ENCODE results near the gene GMPPA.

GMPPA gene

DNA sequence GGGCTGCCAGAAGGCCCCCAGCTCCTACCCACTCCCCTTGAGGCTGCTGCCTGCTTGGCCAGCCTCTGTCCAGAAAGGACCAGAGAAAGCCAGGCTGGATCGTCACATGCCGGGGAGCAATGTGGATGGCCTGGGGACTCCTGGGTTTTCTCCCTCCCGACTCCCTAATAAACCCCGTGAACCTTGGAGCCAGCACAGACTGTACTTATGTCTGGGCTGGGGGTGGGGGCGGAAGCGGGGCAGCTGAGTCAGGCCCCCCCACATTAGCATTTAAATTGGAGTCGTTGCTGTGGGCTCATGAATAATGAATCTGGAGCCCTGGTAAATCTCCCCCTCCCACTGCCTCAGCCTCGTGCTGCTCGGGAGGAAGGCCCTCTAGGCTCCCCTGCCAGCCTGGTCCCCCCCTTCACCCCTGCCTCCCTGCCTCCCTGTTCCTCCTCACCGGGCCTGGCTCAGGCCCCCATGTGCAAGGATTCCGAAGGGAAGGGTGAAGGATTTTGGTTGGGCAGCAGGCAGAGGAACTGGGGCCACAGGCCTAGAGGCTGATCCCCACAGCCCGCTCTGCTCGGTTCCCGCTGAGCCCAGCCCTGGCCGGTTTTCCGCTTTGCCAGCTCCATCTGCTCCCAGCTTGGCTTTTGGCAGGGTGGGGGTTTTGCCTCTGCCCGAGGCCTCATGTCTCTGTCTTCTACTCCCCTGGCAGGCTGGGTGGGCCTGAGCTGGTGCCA is 8.3 kb downstream of the GMPPA start:
- no peak for DNase-seq

DNA sequence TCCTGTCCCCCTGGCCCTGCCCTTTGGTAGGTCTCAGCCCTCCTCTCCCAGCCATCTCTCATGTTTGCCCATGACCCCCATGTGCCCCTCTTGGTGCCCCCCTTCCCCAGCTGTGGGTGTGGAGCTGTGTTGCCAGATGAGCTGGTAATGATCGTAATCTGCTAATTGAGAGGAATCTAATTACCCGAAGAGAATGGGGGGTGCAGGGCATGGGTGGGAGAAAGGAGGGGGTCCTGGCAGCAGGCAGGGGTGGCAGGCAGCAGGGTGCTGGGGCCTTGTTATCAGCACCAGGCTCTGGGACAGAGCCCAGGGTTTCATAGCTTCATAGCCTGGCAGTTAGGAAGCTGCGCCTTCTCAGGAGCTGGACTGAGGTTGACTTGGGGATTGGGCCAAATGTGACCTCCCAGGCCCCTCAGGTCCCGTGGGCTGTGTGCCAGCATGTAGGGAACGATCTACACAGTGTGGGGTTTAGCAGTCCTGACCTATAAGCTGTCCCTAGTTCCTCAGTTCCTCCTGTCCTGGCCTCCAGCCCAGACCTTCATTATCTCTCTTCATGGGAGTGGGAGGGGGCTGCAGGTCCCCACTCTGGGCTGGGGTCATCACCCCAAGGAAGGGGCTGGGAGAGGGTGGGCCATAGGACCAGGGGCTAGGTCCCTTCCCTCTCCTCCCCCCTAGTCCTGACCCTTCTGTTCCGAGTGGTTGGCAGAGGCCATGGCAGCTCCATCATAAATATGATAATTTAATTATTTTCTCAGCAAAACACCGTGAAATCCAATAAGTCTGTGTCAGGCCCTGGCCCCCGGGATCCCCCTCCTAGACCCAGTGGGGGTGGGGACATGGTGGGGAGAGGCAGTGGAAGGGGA is 9.1 kb downstream of the GMPPA start:
- DNase-seq, result no peak

DNA sequence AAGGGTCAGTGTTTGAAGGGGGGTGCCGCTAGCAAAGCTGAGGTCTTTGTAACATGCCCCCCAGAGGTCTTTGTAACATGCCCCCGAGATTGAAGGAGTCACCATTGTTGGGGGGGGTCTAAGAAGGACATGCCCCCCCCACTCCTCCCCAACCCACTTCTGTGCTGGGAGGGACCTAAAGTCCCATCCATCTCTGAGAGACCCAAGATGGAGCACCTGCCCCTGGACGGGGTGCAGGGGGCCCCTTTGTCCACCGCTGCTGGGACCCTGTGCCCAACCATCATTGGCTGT is 9.7 kb downstream of the GMPPA start:
- no peak for DNase-seq

DNA sequence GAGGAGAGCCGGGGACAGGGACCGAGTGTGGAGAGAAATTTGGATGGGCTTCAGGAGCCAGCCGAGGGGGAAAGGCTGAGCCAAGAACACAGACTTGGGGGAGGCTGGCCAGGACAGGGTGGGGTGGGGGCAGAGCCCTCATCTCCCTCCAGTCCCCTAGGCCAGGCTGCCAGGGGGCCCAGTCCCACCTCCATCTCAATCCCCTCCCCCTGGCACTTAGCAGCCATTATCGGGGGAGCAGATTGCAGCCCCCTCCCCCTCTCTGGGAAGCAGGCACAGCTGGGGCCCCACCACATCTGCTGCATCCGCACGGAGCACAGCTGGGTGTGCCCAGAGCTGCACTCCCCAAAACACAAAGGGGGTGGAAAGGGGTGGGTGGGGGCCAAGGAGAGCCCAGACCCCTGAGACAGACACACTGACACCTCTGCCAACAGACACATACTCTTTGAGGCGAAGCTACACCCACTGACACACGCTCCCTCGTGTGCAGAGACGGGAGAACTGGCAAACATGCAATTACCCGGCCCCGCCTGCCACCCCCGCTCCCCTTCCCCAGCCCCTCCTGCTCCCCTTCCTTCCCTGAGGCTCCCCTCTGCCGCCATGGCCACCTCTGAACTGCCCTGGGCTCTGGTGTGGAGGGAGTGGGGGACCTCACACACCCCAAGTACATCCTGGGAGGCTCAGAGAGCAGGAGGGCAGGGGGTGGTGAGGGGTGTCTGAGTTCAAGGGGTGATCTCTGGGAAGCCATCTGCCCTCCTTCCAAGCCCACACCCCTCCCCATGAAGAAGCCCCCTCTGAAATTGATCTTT is 10.5 kb downstream of the GMPPA start:
- DNase-seq, result no peak

DNA sequence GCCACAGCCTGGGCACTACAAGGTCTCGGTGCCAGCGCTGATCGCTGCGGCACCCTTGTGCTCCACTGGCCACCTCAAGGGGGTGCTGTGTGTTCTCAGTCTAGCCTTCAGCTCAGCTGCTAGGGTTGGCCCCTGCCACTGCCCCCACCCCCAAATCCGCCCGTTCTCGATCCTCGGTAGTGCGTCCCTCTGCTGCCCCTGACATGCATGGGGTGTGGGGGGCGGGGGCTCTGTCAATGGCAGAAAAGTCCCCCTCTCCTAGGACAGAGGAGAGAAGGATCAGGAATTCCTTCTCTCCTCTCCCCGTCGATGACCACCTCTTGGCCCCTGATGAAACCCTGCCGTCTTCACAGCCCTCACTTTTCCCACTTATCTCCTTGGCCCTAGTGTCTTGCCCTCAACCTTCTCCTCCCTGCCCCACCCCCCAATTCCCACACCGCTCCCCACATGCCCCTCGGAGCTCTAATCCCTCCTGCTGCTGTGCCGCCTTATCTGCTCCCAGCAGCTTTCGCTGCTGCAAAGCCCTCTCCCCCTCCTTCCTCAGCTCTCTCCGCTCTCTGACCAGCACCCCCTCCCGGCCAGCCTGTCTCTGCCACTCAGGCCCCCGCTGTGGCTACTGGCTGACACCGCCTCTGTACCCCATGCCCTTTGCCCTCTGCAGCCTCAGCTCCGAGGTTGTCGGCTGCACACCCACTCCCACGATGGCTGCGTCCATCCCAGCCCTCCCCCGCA is 11.3 kb downstream of the GMPPA start:
- DNase-seq, result peak; percentile 23 to 43

DNA sequence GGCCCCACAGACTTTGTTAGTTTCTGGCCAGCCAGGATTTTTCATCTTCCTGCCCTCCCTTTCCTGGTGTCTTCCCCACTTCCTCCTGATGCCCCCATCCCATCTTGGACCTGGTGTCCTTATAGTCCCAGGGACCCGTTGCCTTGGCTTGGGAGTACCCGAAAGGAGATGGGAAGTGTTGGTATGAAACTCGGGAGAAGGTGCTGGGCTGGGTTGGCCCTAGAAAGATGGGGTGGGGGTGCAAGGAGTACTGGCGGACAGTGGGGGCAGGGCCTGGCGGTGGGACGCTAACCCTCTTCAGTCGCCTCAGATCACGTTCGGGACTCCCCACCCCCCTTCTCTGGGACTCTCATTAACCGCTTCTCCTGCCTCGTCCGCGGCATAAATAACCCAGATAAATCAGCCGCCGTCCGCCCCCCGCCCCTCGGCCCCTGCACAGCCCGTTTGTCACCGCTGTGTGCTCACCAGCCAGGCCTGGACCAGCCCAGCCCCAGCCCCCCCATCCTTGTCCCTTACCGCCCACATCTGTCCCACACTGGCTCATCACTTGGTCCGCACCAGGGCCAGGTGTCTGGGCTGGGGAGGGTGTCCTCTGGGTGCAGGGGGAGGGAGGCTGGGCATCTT is 11.9 kb downstream of the GMPPA start:
- no peak for DNase-seq

DNA sequence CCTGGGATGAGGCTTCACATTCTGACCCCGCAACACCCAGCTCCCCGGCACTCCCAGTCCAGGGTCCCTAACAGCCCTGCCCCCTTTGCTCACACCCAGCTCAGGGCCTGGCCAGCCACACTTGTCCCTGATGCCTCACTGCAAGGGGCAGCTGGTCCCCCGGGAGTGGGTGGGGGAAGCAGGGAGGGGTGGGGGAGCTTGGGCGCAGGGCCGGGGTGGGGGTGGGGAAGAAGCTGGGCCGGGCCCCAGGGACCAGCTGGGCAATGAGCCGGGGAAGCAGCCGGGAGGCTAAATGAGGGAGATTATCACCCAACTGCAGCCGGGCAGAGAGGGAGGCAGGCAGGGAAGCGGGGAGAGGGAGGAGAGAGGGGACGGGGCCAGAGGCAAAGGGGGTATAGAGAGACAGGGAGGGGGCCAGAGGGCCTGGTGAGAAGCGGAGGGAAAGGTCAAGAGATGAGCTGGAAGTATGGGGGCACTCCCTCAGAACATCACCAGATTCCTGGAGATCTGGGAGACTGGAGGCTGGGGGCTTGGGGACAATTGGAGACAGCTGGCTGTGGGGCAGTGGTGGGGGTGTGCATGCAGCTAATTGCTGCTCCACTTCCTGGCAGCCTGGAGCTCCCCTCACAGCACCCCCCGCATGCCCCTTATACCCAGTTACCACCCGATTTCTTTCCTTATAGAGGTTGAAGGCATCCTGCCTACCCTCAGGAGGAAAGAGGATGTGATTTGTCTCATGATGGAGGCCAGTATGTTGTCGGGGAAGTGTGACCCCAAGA is 13.0 kb downstream of the GMPPA start:
- no peak for DNase-seq

DNA sequence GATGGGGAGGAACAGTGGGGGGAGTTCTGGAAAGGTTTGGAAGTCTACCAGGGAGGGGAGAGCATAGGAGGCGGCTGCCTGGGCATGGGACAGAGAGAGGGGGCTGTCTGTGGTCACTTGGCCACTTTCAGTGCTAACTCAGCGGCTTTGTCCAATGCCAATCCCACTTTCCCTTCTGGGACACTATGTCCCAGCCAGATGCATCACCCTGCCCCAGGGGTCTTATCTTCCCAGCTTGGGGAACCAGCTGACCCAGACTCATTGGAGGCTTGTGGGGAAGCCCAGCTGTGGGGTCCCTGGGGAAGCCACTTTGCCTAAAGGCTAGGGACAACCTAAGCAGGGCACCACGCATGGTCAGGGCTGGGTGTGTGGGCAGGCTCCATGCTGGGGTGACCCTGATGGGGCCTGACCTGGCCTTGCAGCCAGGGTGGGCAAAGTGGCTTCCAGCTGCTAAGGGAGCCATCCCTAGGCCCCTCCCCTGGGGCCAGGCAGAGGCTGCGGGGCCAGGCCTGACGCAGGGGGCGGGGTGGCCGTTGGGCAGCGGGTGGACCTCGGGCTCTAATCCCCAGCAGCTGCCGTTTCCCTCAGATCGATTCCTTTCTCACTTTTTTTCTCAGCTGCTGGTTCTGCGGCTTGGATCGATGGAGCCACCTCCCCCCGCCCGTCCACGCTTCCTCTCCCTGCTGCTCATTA is 14.0 kb downstream of the GMPPA start:
- DNase-seq, result no peak

DNA sequence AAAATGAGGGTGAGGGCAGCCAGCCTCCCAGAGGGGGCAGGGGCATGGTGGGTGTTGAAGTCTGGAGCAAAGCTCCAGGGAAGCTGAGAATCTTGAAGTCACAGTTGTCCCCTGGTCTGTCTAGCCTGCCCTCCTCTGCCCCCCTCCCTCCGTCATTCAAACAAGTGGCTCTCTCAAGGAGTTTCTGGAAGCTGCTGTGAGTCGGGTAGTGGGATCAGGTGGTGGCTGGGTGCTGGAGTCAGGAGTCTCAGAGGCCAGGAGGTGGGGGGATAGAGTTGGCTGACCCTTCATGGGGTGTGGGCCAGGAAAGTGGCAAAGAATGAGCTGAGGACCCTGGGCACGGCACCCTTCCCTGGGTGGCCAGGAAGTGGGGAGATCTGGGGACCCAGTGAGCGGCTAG is 15.1 kb downstream of the GMPPA start:
- DNase-seq, result no peak

DNA sequence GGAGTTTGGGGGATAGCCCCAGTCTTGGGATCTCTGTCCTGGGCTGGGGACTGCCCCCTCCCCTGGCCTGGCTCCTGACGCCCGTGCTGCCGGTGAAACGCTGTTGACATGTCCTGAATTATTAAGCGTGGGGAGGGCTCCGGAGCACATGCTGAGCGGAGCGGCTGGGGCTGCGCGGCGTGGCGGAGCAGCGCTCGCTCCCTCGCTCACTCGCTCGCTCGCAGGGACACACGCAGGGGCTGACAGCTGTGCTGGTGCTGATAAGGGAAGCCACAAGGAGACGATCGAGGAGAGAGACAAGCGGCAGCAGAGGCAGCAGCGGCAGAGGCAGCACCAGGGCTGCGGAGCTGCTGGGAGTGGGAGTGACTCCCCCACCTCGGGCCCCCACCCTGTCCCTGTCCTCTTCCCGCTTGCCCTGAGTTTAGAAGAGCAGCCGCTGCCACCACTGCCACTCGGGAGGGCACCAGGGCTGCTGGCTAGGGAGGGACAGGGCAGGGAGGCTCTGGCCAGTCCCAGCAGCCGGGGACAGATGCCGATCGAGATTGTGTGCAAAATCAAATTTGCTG is 15.6 kb downstream of the GMPPA start, which contains the start of gene ASIC4:
Gene ASIC4 (plus strand): TSS at position 287 of the 566 bp plus-strand sequence. CDS start 243 bp downstream, at position 530.
- DNase-seq, result no peak

DNA sequence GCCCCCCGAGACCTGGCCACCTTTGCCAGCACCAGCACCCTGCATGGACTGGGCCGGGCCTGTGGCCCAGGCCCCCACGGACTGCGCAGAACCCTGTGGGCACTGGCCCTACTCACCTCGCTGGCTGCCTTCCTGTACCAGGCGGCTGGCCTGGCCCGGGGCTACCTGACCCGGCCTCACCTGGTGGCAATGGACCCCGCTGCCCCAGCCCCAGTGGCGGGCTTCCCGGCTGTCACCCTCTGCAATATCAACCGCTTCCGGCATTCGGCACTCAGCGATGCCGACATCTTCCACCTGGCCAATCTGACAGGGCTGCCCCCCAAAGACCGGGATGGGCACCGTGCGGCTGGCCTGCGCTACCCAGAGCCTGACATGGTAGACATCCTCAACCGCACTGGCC is 16.1 kb downstream of the GMPPA start:
- DNase-seq, result no peak

DNA sequence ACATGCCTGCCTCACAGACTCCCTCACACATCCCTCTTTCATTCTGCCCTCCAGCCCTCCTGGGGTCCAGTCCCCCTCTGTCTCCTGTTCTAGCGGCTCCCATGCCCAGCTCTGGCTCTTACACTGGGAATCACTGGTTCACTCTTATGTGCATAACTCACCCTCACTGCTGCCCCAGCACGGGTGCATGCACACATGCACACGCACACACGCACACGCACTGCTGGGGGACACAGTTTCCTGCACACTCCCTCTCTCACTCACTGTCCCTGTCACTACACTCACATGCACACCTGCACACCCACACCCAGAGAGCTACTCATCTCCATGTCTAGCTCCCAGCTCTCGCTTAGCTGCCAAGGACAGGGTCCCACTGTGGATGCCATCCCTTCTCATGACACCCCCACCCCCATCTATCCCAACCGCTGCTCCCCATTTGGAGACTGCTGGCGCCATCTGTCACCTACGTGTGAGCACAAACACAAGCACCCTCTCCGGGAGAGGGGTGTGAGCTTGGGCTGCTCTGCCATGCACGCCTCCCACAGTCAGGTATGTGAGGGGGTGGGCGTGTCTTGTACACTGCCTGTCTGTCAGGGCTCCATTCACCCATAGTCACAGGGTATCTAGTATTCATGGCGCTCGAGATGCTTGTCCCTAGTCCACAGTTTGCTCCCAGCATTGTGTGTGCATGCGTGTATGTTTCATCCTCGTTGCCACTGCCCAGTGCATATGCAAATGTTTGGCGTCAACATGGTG is 17.4 kb downstream of the GMPPA start:
- DNase-seq, result no peak

DNA sequence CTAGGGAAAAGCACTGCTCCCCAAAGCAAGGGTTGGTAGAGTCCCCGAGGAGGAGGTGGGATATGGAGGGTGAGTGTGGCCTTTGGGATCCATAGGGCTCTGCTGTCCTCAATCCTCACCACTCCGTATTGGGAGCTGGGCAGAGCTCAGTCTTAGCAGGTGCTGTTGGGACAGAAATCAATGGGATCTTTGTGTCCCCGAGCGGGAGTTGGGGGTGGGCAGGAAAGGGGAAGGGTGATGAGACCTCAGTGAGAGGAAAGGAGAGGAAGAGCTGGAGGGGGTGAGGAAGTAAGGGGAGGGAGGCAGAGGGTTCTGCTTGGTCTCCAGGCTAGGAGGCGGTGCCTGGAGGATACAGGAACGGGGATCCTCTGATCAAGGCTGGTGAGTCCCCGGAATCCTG is 18.2 kb downstream of the GMPPA start:
- DNase-seq, result no peak

DNA sequence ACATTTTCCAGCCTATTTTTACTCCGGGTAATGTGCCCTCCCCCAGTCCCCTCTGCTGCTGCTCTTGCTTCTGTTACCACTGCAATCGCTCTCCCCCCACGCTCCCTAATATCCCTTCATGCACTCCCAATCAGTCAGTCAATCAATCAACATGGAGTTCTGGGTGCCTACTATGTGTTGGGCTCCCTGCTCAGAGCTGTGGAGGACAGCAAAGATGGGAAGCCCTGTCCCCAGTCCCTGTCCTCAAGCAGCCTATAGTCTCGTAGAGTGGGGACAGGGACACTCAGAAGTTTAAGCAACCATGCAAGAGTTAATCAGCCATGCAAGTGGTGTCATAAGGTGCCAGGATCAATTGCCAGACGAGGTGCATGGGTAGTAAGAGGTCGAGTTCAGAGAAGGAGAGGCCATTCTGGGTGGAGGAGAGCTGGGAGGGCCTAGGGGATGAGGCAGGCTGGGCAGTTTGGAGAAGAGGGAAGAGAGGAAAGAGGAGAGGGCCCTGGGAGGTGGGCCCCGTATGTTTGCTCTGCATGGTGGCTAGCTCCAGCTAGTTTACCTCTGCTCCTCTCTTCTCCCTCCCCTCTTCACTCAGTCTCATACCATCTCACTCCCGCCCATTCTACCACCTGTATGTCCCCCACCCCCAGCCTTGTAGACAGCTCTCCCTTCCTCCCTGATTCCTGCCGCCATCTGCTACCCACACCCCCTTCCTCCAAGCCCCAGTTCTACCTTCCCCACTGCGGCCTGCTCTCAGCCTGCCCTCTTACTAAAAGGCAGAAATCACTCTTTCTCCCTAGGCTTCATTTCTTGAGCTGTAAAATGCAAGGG is 19.5 kb downstream of the GMPPA start:
- DNase-seq, result no peak

DNA sequence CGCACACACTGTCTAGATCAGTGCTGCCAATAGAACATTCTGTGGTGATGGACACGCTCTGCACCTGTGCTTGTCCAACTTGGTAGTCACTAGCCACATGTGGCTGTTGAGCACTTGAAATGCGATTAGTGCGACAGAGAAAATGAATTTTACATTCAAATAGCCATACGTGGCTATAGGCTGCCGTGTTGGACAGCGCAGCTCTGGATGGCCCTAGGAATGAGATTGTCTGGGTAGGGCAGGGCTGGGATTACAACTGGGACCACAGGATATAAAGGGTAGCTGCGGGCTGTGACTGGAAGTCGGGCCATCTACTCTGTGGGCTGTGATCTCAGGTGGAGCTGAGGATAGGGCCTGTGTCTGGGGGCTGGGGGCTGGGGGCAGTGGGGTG is 20.8 kb downstream of the GMPPA start:
- DNase-seq, result no peak

DNA sequence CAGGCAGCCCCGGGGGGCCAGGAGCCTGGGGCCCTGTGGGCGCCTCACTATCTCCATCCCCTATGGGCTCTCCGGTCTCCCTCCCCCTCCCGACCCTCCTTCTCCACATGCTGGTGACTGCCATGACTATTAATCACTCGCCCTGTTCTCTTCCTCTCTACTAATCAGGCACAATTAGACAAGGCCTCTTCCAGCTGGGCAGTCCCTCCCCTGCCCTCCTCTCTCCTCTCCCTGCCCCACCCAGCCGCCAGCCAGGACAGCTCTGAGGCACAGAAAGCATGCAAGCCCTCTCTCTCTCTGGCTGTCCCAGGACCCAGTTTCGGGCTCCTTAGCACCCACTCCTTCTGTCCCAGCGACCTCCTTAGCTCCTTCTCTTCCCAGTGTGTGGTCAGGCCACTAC is 21.4 kb downstream of the GMPPA start:
- DNase-seq, result no peak

DNA sequence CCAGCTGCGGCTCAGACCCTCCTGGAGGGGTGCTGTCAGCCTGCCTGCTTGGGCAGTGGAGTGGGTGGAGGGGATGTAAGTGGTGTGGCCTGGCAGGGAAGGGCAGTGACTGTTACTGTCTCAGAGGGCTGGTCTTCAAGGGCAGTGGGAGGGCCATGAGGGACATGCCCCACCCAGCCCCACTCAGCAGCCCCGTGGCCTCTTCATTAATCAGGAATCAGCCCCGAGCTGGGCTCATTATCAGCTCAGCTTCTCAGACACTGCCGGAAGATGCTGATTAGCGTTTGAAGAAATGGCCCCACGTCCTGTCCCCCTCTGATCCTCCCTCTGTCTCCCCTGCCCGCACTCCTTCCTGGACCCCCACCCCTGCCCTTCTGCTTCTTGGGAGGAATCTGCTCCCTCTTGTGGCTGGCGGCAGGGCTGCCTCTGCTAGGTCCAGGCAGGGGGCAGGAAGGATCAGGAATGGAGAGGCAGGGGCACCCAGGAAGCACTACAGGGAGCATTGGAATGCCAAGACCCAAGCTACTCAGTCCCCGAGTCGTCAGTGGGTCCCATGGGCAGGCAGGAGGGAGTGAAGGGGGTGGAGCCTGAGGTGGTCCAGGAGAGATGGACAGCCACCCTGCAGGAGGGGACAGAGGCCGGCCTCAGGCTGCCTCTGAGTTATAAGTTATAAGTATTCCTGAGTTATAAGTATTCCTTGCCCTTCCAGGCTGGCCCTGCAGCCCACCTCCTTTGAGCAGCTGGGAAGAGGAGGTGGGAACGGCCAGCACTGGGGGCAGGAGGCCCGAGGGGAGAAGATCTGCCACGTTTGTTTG is 22.6 kb downstream of the GMPPA start:
- DNase-seq, result peak in 1 of 2 donors; percentile 20
